ENCODE data around the gene LLGL1. TPM values are rescaled to one million over a fixed set of nuclear protein-coding genes. Genes with fewer than 3 reads are reported as not detected.

LLGL1 gene
- total RNA-seq, 1 donor from 2014 or later: 45.0 TPM

DNA sequence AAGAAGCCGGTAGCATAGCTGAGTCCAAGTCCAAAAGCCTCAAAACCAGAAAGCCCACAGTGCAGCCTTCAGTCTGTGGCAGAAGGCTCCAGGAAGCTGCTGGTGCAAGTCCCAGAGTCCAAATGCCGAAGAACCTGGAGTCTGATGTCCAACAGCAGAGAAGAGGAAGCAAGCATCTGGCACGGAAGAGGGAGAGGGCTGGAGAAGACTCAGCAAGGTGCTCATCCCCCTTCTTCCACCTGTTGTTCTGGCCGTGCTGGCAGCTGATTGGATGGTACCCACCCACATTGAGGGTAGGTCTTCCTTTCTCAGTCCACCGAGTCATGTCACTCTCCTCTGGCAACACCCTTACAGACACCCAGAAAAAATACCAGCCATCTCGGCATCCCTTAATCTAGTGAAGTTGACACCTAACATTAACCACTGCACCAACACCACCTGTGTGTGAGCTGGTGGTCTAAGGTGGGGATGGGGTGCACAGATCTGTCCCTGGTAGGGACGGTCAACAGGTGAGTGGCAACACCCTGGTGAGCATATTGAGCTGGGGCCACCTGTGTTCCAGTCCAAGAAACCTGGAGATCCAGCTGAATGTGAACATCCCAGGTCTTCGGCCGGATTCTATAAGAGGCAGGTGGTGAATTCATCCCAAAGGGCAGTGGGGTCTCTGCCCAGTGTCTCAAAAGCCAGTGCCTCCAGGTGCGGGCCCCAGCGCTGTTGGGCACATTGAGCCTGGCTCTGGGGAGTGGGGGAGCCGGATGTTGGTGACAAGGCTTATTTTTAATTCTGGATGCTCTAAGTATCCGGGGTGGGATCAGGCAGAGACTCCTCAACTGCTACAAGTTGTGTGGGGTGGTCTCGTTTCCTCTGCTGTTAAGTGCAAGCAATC, 44.9 kb downstream of the LLGL1 start:
- Mint-ChIP-seq H3K4me3 (ENCODE audit: unreplicated experiment) (no peak overlapping the region), H3K27ac (ENCODE audit: unreplicated experiment) (no peak overlapping the region)

DNA sequence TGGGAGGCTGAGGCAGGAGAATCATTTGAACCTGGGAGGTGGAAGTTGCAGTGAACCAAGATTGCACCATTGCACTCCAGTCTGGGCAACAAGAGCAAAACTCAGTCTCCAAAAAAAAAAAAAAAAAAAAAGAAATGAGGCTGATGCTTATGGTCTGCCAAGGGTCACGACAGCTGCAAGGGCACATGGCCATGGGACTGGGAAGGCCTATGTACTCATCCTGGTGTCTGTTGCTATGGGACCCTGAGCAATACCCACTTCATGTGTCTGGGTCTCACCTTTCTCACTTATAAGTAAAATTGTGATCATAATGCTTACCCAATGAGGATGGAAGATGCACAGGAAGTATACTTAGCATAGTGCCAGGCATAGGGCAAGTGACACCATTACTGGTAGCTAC, 51.6 kb downstream of the LLGL1 start:
- Mint-ChIP-seq H3K4me1 (ENCODE audit: unreplicated experiment) (no peaks in the 10 kb centered on the region), H3K9me3 (ENCODE audit: unreplicated experiment) (no peaks in the 10 kb centered on the region), H3K27ac (ENCODE audit: unreplicated experiment) (no peak overlapping the region), H3K36me3 (ENCODE audit: unreplicated experiment) (peaks cover 18% of the 10 kb centered on the region), H3K4me3 (ENCODE audit: unreplicated experiment) (no peak overlapping the region), H3K27me3 (ENCODE audit: unreplicated experiment) (no peaks in the 10 kb centered on the region)
- no peak for DNase-seq (ENCODE audit: extremely low spot score, unreplicated experiment)
- TF ChIP-seq, protein P1, sequence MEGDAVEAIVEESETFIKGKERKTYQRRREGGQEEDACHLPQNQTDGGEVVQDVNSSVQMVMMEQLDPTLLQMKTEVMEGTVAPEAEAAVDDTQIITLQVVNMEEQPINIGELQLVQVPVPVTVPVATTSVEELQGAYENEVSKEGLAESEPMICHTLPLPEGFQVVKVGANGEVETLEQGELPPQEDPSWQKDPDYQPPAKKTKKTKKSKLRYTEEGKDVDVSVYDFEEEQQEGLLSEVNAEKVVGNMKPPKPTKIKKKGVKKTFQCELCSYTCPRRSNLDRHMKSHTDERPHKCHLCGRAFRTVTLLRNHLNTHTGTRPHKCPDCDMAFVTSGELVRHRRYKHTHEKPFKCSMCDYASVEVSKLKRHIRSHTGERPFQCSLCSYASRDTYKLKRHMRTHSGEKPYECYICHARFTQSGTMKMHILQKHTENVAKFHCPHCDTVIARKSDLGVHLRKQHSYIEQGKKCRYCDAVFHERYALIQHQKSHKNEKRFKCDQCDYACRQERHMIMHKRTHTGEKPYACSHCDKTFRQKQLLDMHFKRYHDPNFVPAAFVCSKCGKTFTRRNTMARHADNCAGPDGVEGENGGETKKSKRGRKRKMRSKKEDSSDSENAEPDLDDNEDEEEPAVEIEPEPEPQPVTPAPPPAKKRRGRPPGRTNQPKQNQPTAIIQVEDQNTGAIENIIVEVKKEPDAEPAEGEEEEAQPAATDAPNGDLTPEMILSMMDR (IDR thresholded peaks at IDR 0.05): no peak

More for the DNA sequence above, 44.9 kb downstream of the LLGL1 start:
- H3K4me1 Mint-ChIP-seq (ENCODE audit: unreplicated experiment): no peaks in the 10 kb centered on the region
- H3K27me3 Mint-ChIP-seq (ENCODE audit: unreplicated experiment): no peaks in the 10 kb centered on the region
- no peak for DNase-seq (ENCODE audit: extremely low spot score, unreplicated experiment)
- TF ChIP-seq, protein P1 (IDR thresholded peaks at IDR 0.05): no peak
- peaks cover 6% of the 10 kb centered on the region for H3K36me3 Mint-ChIP-seq (ENCODE audit: unreplicated experiment)
- H3K9me3 Mint-ChIP-seq (ENCODE audit: unreplicated experiment): no peaks in the 10 kb centered on the region

DNA sequence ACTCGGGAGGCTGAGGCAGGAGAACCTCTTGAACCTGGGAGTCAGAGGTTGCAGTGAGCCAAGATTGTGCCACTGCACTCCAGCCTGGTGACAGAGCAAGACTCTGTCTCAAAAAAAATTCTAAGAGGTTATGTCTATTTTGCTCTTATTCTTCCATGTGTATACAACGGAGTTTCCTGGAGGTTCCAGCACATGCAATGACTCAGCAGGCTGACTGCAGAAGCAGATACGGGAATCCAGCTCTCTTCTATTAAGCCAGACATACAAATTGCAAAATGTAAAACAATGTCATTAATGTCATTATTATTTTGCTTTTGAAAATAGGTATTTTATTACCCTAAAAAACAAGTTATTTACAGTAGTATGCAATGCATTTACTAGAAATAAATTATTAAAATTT, 53.4 kb downstream of the LLGL1 start:
- Mint-ChIP-seq H3K4me3 (ENCODE audit: unreplicated experiment) (no peak overlapping the region), H3K36me3 (ENCODE audit: unreplicated experiment) (peaks cover 24% of the 10 kb centered on the region), H3K27me3 (ENCODE audit: unreplicated experiment) (no peaks in the 10 kb centered on the region), H3K27ac (ENCODE audit: unreplicated experiment) (no peak overlapping the region), H3K4me1 (ENCODE audit: unreplicated experiment) (no peaks in the 10 kb centered on the region), H3K9me3 (ENCODE audit: unreplicated experiment) (no peaks in the 10 kb centered on the region)
- TF ChIP-seq, protein P1 (IDR thresholded peaks at IDR 0.05): no peak
- no peak for DNase-seq (ENCODE audit: extremely low spot score, unreplicated experiment)

- H3K27me3 Mint-ChIP-seq (ENCODE audit: unreplicated experiment): no peaks in the 10 kb centered on the region
- no peaks in the 10 kb centered on the region for H3K4me1 Mint-ChIP-seq (ENCODE audit: unreplicated experiment)
- TF ChIP-seq, protein P1 (IDR thresholded peaks at IDR 0.05): no peak
- no peak overlapping the region for H3K27ac Mint-ChIP-seq (ENCODE audit: unreplicated experiment)
- no peaks in the 10 kb centered on the region for H3K9me3 Mint-ChIP-seq (ENCODE audit: unreplicated experiment)
- H3K36me3 Mint-ChIP-seq (ENCODE audit: unreplicated experiment): peaks cover 32% of the 10 kb centered on the region
- DNase-seq (ENCODE audit: extremely low spot score, unreplicated experiment): no peak
- H3K4me3 Mint-ChIP-seq (ENCODE audit: unreplicated experiment): no peak overlapping the region
These were observed 54.8 kb downstream of the LLGL1 start for GRCh38 chr17:18280249-18280648.

GRCh38 chr17:18280766-18281371, 55.4 kb downstream of the LLGL1 start:
- Mint-ChIP-seq H3K4me3 (ENCODE audit: unreplicated experiment) (no peak overlapping the region), H3K36me3 (ENCODE audit: unreplicated experiment) (peaks cover 38% of the 10 kb centered on the region), H3K27ac (ENCODE audit: unreplicated experiment) (no peak overlapping the region)

More at GRCh38 chr17:18280766-18281371, 55.4 kb downstream of the LLGL1 start:
- no peak for DNase-seq (ENCODE audit: extremely low spot score, unreplicated experiment)
- no peaks in the 10 kb centered on the region for H3K27me3 Mint-ChIP-seq (ENCODE audit: unreplicated experiment)
- H3K9me3 Mint-ChIP-seq (ENCODE audit: unreplicated experiment): no peaks in the 10 kb centered on the region
- TF ChIP-seq, protein P1 (IDR thresholded peaks at IDR 0.05): no peak
- no peaks in the 10 kb centered on the region for H3K4me1 Mint-ChIP-seq (ENCODE audit: unreplicated experiment)
